HG03439 (cell line): ENCODE data around the gene TUBB4A.
A peak's percentile ranks its signal among the peaks of the same experiment; 100 is the strongest.

Experiments used
- ATAC-seq: cut with Tn5 transposase; IDR thresholded peaks from one replicate; pipeline ENCODE4 v1.9.1; 2021; ENCODE audit warnings: mild to moderate bottlenecking, moderate library complexity; ENCODE audit not compliant: unreplicated experiment

The TUBB4A gene

GRCh38 chr19:6498294-6499036, 3.6 kb downstream of the TUBB4A start:
- no peak for ATAC-seq

GRCh38 chr19:6495947-6496346, 6.2 kb downstream of the TUBB4A start:
- no peak for ATAC-seq

GRCh38 chr19:6494438-6495036, 7.6 kb downstream of the TUBB4A start:
- no peak for ATAC-seq

- no peak for ATAC-seq
Observed at GRCh38 chr19:6491802-6492592, 10.1 kb downstream of the TUBB4A start.

- peak; percentile 4 for ATAC-seq
Observed at GRCh38 chr19:6490134-6490533, 12.0 kb downstream of the TUBB4A start.

- ATAC-seq = peak; percentile 51
Observed at GRCh38 chr19:6489278-6490061, 12.6 kb downstream of the TUBB4A start.

- ATAC-seq = no peak
Observed at GRCh38 chr19:6484831-6485230, 17.3 kb downstream of the TUBB4A start.

GRCh38 chr19:6484230-6484629, 17.9 kb downstream of the TUBB4A start:
- ATAC-seq = no peak

GRCh38 chr19:6483235-6483634, 18.9 kb downstream of the TUBB4A start:
- no peak for ATAC-seq

- no peak for ATAC-seq
Observed at GRCh38 chr19:6482343-6482686, 19.8 kb downstream of the TUBB4A start.

- no peak for ATAC-seq
Observed at GRCh38 chr19:6481541-6482342, 20.4 kb downstream of the TUBB4A start, which contains the start of gene DENND1C. Gene DENND1C (minus strand): TSS chr19:6481787. CDS start chr19:6481695, 92 bp downstream.

GRCh38 chr19:6480848-6481415, 21.2 kb downstream of the TUBB4A start:
- ATAC-seq = no peak

GRCh38 chr19:6479836-6480398, 22.2 kb downstream of the TUBB4A start:
- no peak for ATAC-seq

- no peak for ATAC-seq
Observed at GRCh38 chr19:6478815-6479214, 23.3 kb downstream of the TUBB4A start.

GRCh38 chr19:6476896-6477431, 25.1 kb downstream of the TUBB4A start:
- ATAC-seq = no peak

GRCh38 chr19:6476155-6476895, 25.8 kb downstream of the TUBB4A start:
- no peak for ATAC-seq

GRCh38 chr19:6475321-6476108, 26.6 kb downstream of the TUBB4A start:
- ATAC-seq = no peak

- ATAC-seq = no peak
Observed at GRCh38 chr19:6473647-6474046, 28.5 kb downstream of the TUBB4A start.
